GM08714 (cell line): Measurements from ENCODE around the gene ERBB4.

Source experiments
- H3K4me3 ChIP-seq: fragments of 200-500 bp; sonication (Bioruptor generic); 2 replicates; pipeline ENCODE4 v1.5.1; 2014; ENCODE audit warnings: mild to moderate bottlenecking, low read length, inconsistent platforms
- ZNF274 ChIP-seq: IDR thresholded peaks from 2 replicates; pipeline ENCODE4 v1.6.1; 2012; ENCODE audit warnings: mild to moderate bottlenecking, low read depth, low read length

Gene ERBB4

GRCh38 chr2:212180408-212181083 lies 358.1 kb downstream of the ERBB4 start:
- TF ChIP-seq ZNF274 = no peak
- H3K4me3 ChIP-seq = no peak overlapping the region

DNA sequence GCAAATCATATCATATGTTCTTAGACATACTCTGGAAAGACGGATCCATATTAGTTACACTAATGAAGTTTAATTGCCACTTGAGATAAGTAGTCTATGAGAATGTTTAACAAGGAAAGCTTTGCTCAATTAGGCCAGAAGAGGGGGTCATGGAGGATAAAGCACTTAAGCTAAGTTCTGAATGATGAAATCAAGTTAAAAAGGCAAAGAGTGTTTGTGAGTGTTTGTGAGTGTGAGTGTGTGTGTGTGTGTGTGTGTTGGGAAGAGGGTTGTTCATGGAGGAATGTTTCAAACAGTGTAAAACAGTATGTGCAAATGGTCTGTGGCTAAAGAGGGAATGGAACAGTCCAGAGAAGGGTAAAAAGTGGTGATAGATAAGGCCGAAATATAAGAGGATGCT lies 360.9 kb downstream of the ERBB4 start:
- TF ChIP-seq ZNF274 = no peak
- H3K4me3 ChIP-seq = no peak overlapping the region

- TF ChIP-seq ZNF274 = no peak
- H3K4me3 ChIP-seq = no peak overlapping the region
Measured at GRCh38 chr2:212176151-212176550, 362.5 kb downstream of the ERBB4 start.

DNA sequence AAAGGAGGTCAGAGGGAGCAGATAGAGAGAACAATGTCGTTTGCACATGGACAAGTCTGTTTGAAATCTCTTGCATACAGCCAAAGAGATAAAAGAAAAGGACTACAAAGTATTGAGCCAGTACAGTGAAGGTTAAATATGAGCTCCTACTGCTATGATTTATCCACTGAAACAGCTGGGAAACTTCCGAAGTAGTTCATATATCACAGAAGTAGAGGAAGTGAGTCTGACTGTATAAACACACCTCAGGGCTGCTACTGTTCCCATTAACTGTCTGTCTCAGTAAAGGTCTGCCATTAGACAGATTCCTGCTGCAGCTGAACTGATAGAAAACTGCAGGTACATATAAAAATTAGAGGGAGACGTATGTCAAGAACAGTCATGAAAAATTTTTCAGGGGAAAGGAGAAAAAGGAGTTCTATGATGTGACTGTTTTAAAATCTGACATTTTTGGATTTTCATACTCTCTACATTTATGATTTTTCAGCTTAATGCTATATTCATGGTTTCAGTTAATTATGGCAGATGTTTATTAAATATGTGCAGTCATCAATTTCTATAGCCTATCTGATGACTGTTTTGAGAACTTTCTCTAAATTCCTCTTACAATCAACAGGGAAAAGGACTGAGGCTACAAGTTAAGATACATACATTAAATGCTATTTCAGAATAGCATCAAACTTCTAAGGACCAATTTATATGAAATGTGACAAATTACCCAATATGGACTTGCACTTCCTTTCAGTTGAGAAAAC lies 364.7 kb downstream of the ERBB4 start:
- TF ChIP-seq ZNF274 = no peak
- no peak overlapping the region for H3K4me3 ChIP-seq

- no peak for TF ChIP-seq ZNF274
- no peak overlapping the region for H3K4me3 ChIP-seq
Measured at GRCh38 chr2:212173331-212173730, 365.3 kb downstream of the ERBB4 start.

GRCh38 chr2:212170382-212170781 lies 368.2 kb downstream of the ERBB4 start:
- no peak for TF ChIP-seq ZNF274
- no peak overlapping the region for H3K4me3 ChIP-seq

- TF ChIP-seq ZNF274 = no peak
- H3K4me3 ChIP-seq = no peak overlapping the region
Measured at GRCh38 chr2:212158081-212158480, 380.5 kb downstream of the ERBB4 start.

GRCh38 chr2:212157012-212157411 lies 381.6 kb downstream of the ERBB4 start:
- no peak overlapping the region for H3K4me3 ChIP-seq
- no peak for TF ChIP-seq ZNF274

GRCh38 chr2:212156088-212156487 lies 382.5 kb downstream of the ERBB4 start:
- H3K4me3 ChIP-seq = no peak overlapping the region
- no peak for TF ChIP-seq ZNF274

DNA sequence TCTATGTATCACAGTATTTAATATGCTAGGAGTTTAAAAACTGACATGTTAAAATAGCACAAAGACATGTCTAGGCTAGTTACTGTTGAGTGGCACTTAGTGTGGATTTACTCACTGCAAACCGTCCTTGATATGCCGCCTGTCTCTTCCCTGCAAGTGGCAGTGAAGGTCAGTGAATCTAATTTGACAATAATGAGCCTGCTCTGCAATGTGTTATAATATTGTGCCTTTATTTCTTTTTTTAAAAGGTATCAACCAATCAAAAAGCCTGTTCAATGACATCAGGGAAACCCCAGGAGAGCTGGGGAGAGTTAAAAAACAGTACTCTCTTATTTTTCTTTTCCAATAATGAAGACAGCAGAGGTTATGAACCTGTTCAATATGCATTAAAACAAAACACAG lies 384.1 kb downstream of the ERBB4 start:
- no peak for TF ChIP-seq ZNF274
- no peak overlapping the region for H3K4me3 ChIP-seq

DNA sequence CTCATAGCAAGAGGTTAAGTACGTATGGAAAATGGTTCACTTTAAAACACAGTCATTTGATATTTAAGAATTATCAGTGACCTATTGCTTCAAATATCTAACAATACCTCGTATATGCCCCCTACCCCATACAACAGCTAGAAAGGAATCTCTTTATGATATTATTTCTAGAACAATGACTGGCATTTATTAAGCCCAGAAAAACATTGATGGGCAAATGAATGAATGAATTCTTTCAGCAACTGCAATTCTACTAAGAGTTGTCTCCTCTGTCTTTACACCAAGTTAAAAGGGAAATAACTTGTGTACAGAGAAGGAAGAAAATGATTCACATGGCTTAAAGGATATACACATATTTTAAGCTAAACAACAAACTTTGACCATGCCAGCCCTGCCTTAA lies 384.7 kb downstream of the ERBB4 start:
- no peak for TF ChIP-seq ZNF274
- H3K4me3 ChIP-seq = no peak overlapping the region

DNA sequence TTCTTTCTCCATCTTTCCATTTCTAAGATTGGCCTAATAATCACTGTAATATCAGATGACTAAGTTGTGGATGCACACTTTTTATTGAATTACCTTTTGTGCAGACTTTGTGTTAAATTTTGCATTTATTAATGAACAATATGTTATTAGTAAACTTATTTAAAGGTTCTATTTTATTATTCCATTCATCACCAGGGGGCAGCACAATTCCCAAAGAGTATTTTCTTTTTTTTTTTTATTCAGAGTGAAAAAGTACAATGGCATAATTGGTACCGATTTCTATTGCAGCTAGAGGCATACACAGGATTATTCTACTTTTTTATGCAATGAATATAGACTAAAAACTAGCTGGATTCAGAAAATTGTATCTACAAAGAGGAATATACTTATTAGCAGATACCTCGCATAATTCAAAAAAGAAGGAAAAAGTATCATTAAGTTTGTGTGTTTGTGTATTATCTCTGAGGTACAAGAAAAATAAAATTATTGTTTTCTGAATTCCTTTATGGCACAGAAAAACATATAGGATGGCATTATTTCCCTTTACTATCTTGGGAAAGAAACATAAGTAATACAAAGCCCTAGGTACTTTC lies 390.6 kb downstream of the ERBB4 start:
- no peak for TF ChIP-seq ZNF274
- no peak overlapping the region for H3K4me3 ChIP-seq

- H3K4me3 ChIP-seq = no peak overlapping the region
- TF ChIP-seq ZNF274 = no peak
Measured at GRCh38 chr2:212146416-212146815, 392.2 kb downstream of the ERBB4 start.

DNA sequence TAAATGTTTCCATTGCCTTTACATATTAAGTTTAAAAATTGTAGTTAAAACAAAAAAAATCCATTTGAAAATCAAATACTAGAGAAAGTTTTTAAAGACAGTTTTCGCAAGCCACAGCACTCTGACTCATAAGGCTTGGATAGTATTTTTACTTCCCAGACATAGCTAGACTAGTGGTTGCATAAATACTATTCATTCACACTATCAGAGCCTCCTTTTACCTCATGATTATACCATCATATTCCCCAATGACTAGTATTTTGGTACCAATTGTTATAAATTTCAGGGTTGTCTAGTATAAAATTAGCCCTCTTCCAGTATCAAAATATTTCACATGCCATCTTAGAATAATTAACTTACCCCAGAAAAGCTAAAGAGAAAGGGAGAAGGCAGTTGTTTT lies 393.5 kb downstream of the ERBB4 start:
- no peak overlapping the region for H3K4me3 ChIP-seq
- TF ChIP-seq ZNF274 = no peak

DNA sequence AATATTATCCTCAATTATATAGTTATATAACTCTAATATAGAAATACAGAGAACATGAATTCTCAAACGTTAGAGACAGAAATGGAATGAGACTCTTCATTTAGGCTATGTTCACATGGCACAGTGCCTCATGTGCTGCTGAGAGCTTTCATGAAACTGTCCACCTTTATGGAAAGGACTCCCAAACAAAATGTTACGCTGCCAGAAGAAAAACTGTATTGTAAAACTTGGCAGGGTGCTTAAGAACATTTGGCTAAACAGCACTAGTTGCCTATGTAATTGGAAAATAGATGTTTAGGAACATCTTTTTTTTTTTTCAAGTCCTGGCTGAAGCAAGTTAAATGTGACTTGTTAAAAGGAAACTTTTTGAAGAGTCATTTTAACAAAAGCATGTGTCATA lies 396.0 kb downstream of the ERBB4 start:
- no peak overlapping the region for H3K4me3 ChIP-seq
- no peak for TF ChIP-seq ZNF274

DNA sequence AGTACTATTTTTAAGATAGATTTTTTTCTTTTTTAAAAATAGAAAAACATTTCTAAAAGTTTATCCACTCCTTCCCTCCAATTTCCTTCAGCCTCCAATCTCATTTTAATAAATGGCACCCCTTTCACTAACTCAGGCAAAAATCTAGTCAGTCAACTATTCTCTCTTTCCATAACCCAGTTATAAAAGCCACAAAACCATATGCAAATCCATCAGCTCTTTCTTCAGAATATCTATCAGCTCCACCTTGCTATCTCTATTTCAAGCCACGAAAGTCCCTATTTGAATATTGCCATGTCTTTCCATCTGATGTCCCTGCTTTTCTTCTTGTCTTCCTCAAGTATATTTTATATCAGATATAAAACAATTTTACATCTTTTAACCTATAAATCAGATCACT lies 397.1 kb downstream of the ERBB4 start:
- no peak overlapping the region for H3K4me3 ChIP-seq
- TF ChIP-seq ZNF274 = no peak
